Stimulated activated CD4-positive, alpha-beta T cell treated with anti-CD3 and anti-CD28 coated beads, Interleukin-12 subunit alpha, Interleukin-12 subunit beta, amount 100 ng/mL, for 4 hours (primary cell): ENCODE measurements around the gene CNIH3.

Experiments used
- DNase-seq: peaks from one replicate; pipeline ENCODE4 v3.0.0-alpha.2; 2020

Gene CNIH3

GRCh38 chr1:224782281-224783000 lies 166.3 kb downstream of the CNIH3 start:
- no peak for DNase-seq

- no peak for DNase-seq
Observed at GRCh38 chr1:224783006-224783651, 167.0 kb downstream of the CNIH3 start.

DNA sequence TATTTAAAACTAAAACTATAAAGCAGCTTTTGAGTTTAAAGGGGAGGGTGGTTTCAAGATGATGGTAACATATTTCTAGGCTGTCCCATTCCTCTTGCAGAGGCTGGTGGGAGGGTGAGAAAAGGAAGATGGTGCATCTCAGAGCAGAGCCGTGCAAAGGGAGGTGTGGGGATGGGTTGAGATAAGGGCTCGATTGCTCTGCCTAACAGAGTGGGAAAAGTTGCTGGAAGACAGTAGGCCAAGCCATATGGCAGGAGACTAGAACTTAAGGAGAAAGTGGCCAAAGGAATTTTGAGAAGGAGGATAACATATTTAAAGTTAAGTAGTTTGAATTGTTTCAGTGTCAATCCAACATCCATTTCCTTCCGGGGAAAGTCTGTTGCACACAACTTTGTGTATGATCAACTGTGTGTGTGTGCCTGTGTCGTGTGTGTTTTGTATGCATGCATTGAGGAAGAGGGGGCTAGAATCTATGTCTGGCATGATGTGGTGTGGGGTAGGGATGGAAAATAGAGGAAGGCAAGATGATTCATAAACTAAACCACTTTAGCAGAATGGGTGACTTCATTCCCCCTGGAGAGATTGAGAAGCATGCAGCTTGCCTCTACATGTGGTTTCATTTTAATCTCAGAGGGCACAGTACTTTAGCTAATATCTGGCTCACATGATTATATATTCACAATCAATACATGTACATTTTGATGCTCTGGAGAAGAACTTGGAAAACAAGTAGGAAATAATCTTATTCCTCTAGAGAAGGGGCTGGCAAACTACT lies 168.3 kb downstream of the CNIH3 start:
- DNase-seq: no peak

DNA sequence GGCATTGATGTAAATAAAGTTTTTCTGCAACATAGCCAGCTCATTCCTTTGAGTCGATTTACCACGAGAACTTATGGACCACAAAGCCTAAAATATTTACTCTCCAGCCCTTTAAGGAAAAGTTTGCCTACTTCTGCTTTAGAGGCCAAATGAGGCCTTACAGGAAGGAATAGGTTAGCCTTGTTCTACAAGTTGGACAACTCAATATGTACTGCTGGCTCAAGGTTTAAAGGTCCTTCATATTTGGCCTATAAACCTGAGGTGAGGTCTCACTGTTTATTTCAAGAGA lies 168.9 kb downstream of the CNIH3 start:
- DNase-seq: no peak

GRCh38 chr1:224785622-224786021 lies 169.5 kb downstream of the CNIH3 start:
- no peak for DNase-seq

GRCh38 chr1:224786533-224787250 lies 170.6 kb downstream of the CNIH3 start:
- DNase-seq: no peak

DNA sequence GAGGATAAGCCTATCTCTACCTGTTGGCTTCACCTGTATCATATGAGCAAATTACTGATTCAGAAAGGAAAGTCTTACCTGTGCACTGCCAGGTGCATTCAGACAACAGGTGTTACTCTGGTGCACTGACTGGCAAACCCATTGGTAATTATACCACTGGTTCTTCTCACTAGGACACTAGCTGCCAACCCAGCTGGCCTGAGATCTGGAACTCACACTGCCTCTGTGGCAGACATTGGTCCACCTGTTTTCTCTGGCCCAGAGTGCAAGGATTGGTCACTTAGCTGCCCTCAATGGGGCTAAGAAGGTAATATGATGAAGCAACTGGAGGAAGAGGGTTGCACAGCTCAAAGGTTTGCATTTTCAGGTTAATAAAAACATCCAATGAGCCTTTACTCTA lies 173.2 kb downstream of the CNIH3 start:
- no peak for DNase-seq
